Neuronal stem cell (in vitro differentiated cells): Measurements from ENCODE around the gene RSPO3.

ENCODE experiments used
- DNase-seq: peaks from one replicate; pipeline ENCODE4 v3.0.0-alpha.2; 2013; ENCODE audit warnings: low spot score
- H2AFZ ChIP-seq: one replicate; pipeline ENCODE4 v1.6.1; 2013; ENCODE audit warnings: mild to moderate bottlenecking, low read length, inconsistent platforms
- H2AK5ac ChIP-seq: 2 replicates; pipeline ENCODE4 v1.6.1; 2013; ENCODE audit warnings: low read depth, mild to moderate bottlenecking, inconsistent platforms, low read length, moderate library complexity, mixed read lengths
- H2BK120ac ChIP-seq: 2 replicates; pipeline ENCODE4 v1.6.1; 2013; ENCODE audit warnings: low read depth, mild to moderate bottlenecking, inconsistent platforms, low read length, moderate library complexity, mixed read lengths
- H2BK12ac ChIP-seq: one replicate; pipeline ENCODE4 v1.6.1; 2013; ENCODE audit warnings: low read length, inconsistent platforms
- H2BK15ac ChIP-seq: 2 replicates; pipeline ENCODE4 v1.6.1; 2013; ENCODE audit warnings: mild to moderate bottlenecking, low read length, inconsistent platforms, mixed read lengths
- H2BK5ac ChIP-seq: one replicate; pipeline ENCODE4 v1.6.1; 2013; ENCODE audit warnings: inconsistent platforms, mild to moderate bottlenecking, low read length, moderate library complexity
- H3K14ac ChIP-seq: one replicate; pipeline ENCODE4 v1.6.1; 2013; ENCODE audit warnings: low read length, inconsistent platforms
- H3K18ac ChIP-seq: 2 replicates; pipeline ENCODE4 v1.6.1; 2013; ENCODE audit warnings: low read length, inconsistent platforms
- H3K23ac ChIP-seq: 2 replicates; pipeline ENCODE4 v1.6.1; 2013; ENCODE audit warnings: low read depth, mild to moderate bottlenecking, mixed read lengths, low read length, inconsistent platforms; ENCODE audit not compliant: poor library complexity
- H3K27ac ChIP-seq: replicated peaks from 3 replicates; pipeline ENCODE4 v1.5.1; 2013; ENCODE audit warnings: low read length, inconsistent platforms
- H3K27me3 ChIP-seq, 3 experiments: 2 replicates each; pipeline ENCODE4 v1.6.1; 2013; ENCODE audit warnings: low read length in 3 of 3, mild to moderate bottlenecking in 2 of 3, inconsistent platforms in 1 of 3, low read depth in 1 of 3, mixed read lengths in 1 of 3, moderate library complexity in 1 of 3; ENCODE audit not compliant: control insufficient read depth in 3 of 3, insufficient read depth in 3 of 3
- H3K36me3 ChIP-seq, 2 donors: replicated peaks in 1 of 2; 2 replicates each; pipeline ENCODE4 v1.6.1; 2013; ENCODE audit warnings: low read length in 2 of 2; ENCODE audit not compliant: control insufficient read depth in 2 of 2, insufficient read depth in 2 of 2
- H3K4ac ChIP-seq: 2 replicates; pipeline ENCODE4 v1.6.1; 2013; ENCODE audit warnings: inconsistent platforms, mild to moderate bottlenecking, low read length, moderate library complexity
- H3K4me1 ChIP-seq, 2 donors: 1 replicate in 1 of 2; 2 replicates in 1 of 2; pipeline ENCODE4 v1.6.1; 2013; ENCODE audit warnings: low read length in 2 of 2, low read depth in 1 of 2; ENCODE audit not compliant: control insufficient read depth in 2 of 2, insufficient read depth in 1 of 2
- H3K4me2 ChIP-seq: one replicate; pipeline ENCODE4 v1.6.1; 2013; ENCODE audit warnings: mild to moderate bottlenecking, low read length, inconsistent platforms; ENCODE audit not compliant: insufficient read depth, poor library complexity, severe bottlenecking
- H3K4me3 ChIP-seq, 2 donors: 2 replicates each; pipeline ENCODE4 v1.5.1; 2013; ENCODE audit warnings: low read length in 2 of 2, mild to moderate bottlenecking in 2 of 2, inconsistent platforms in 1 of 2, moderate library complexity in 1 of 2
- H3K79me1 ChIP-seq: one replicate; pipeline ENCODE4 v1.6.1; 2013; ENCODE audit warnings: low read depth, mild to moderate bottlenecking, inconsistent platforms, low read length, moderate library complexity
- H3K9ac ChIP-seq: one replicate; pipeline ENCODE4 v1.6.1; 2013; ENCODE audit warnings: mild to moderate bottlenecking, low read depth, low read length, inconsistent platforms; ENCODE audit not compliant: poor library complexity
- H3K9me3 ChIP-seq, 2 donors: replicated peaks in 1 of 2; 2 replicates each; pipeline versions ENCODE3 to v1.6.1; 2013; ENCODE audit warnings: low read length in 2 of 2, mild to moderate bottlenecking in 2 of 2, inconsistent platforms in 1 of 2, low read depth in 1 of 2, mixed read lengths in 1 of 2, moderate library complexity in 1 of 2; ENCODE audit not compliant: control insufficient read depth in 2 of 2, insufficient read depth in 1 of 2
- H4K8ac ChIP-seq: one replicate; pipeline ENCODE4 v1.6.1; 2013; ENCODE audit warnings: low read depth, mild to moderate bottlenecking, inconsistent platforms, low read length, moderate library complexity
- H4K91ac ChIP-seq: one replicate; pipeline ENCODE4 v1.6.1; 2013; ENCODE audit warnings: low read length, low read depth, mild to moderate bottlenecking, inconsistent platforms; ENCODE audit not compliant: poor library complexity
- WGBS, 2 donors: extraction: QIAGEN DNeasy Blood & Tissue Kit; methylation state at CpG; one replicate each; pipeline ENCODE4 v1.1.7; 2013; ENCODE audit warnings: missing lambda C conversion rate in 2 of 2, mixed read lengths in 1 of 2; ENCODE audit not compliant: insufficient read length in 2 of 2, insufficient replicate concordance in 1 of 2; ENCODE audit errors: extremely low coverage in 2 of 2; 5-methylcytosine and 5-hydroxymethylcytosine counted together

The RSPO3 gene

DNA sequence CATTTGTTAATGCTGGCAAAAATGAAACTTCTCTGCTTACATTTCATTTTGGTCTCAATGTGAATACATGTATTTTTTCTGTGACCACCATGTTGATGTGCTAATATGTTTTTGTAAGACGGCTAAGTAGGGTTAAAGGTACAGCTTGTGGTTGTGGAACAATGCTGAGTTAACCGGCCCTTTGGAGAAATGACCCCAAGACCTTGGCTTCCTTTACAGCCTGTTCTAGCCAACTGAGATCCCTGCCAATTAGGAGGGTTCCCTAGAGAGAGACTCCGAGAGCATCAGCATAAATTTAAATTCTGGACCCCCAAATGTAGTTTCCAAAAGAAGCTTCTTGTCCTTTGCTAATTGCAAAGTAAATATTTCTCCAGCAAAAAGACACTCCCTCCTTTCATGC is 44.4 kb downstream of the RSPO3 start:
- H4K8ac ChIP-seq = no peak overlapping the region
- no peak overlapping the region for H3K4me2 ChIP-seq
- H4K91ac ChIP-seq = no peak overlapping the region
- no peak overlapping the region for H2BK15ac ChIP-seq
- no peak overlapping the region for H2BK5ac ChIP-seq
- no peak overlapping the region for H3K14ac ChIP-seq
- H3K79me1 ChIP-seq = no peaks in the 10 kb centered on the region
- no peaks in the 10 kb centered on the region for H3K36me3 ChIP-seq
- no peak overlapping the region for H2AFZ ChIP-seq
- H3K9me3 ChIP-seq = peaks cover 2 to 3% of the 10 kb centered on the region in 2 donors
- WGBS, 2 donors = no CpG with 5 or more reads among the region's 3 CpGs
- H3K4me3 ChIP-seq = no peak overlapping the region
- no peak overlapping the region for H3K9ac ChIP-seq
- H3K27me3 ChIP-seq = no peaks in the 10 kb centered on the region
- no peak overlapping the region for H3K4ac ChIP-seq
- H3K27ac ChIP-seq = no peak overlapping the region
- DNase-seq = no peak
- no peak overlapping the region for H2BK12ac ChIP-seq
- no peak overlapping the region for H3K18ac ChIP-seq
- H3K4me1 ChIP-seq = peaks cover 4 to 19% of the 10 kb centered on the region in 2 donors
- H2BK120ac ChIP-seq = no peak overlapping the region
- no peak overlapping the region for H2AK5ac ChIP-seq
- no peak overlapping the region for H3K23ac ChIP-seq

DNA sequence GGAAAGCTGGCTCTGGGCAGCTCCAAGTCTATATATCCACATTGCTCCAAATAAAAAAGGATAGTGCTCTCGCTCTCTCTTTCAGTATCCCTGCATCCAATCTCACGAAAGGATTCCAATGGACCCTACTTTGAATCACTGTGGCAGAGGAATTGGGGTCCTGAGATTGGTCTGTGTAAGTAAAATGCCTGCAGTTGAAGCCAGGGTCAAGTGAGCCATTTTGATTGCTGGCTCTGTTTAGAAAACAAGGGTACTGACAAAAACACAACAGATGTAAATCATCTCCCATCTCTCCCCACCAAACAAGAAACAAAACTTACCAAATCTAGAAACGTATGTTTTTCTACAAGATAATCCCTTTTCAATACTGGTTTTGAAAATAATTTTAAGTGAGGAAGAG is 45.6 kb downstream of the RSPO3 start:
- H3K14ac ChIP-seq = no peak overlapping the region
- no peak overlapping the region for H3K9ac ChIP-seq
- H3K23ac ChIP-seq = no peak overlapping the region
- no peak for DNase-seq
- no peak overlapping the region for H4K91ac ChIP-seq
- no peak overlapping the region for H4K8ac ChIP-seq
- no peak overlapping the region for H3K4me3 ChIP-seq
- no peaks in the 10 kb centered on the region for H3K36me3 ChIP-seq
- no peak overlapping the region for H3K4ac ChIP-seq
- peaks cover 2 to 3% of the 10 kb centered on the region in 2 donors for H3K9me3 ChIP-seq
- no peak overlapping the region for H2BK12ac ChIP-seq
- no peak overlapping the region for H3K27ac ChIP-seq
- H2AK5ac ChIP-seq = no peak overlapping the region
- H2BK5ac ChIP-seq = no peak overlapping the region
- no peak overlapping the region for H2BK120ac ChIP-seq
- H3K4me1 ChIP-seq = peaks cover 4 to 19% of the 10 kb centered on the region in 2 donors
- H2AFZ ChIP-seq = peak overlapping the region; percentile 84
- no peaks in the 10 kb centered on the region for H3K27me3 ChIP-seq
- no peak overlapping the region for H2BK15ac ChIP-seq
- H3K79me1 ChIP-seq = no peaks in the 10 kb centered on the region
- no peak overlapping the region for H3K4me2 ChIP-seq
- H3K18ac ChIP-seq = no peak overlapping the region
- no CpG with 5 or more reads among the region's 3 CpGs for WGBS, 2 donors

DNA sequence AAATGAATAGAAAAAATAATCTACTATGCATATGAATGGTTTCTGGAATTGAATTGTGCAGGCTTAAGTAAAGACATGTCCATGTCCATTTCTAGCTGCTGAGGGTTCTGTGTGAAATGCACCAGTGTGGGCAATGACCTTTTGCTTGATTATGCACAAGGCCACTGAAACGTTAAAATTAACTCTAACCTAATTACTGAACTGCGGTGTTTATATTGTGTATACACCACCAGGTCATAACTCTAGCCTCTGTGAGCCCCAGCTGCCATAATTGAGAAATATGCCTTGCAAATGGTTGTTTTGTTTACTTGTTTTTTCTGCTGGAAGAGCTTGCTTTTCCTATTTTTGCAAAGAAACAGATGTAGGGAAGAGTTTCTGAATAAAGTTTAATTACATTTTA is 46.1 kb downstream of the RSPO3 start:
- Histone ChIP-seq H3K36me3 (no peaks in the 10 kb centered on the region), H4K91ac (no peak overlapping the region), H3K4me1 (peaks cover 4 to 19% of the 10 kb centered on the region in 2 donors), H3K23ac (no peak overlapping the region), H3K4ac (no peak overlapping the region), H3K14ac (no peak overlapping the region), H2AFZ (peak overlapping the region; percentile 84), H2BK5ac (no peak overlapping the region), H2AK5ac (no peak overlapping the region), H3K27me3 (no peaks in the 10 kb centered on the region), H4K8ac (no peak overlapping the region), H2BK15ac (no peak overlapping the region), H3K9ac (no peak overlapping the region), H3K18ac (no peak overlapping the region), H3K27ac (no peak overlapping the region), H3K79me1 (no peaks in the 10 kb centered on the region), H3K4me2 (no peak overlapping the region), H3K4me3 (no peak overlapping the region), H2BK12ac (no peak overlapping the region), H3K9me3 (peaks cover 2 to 3% of the 10 kb centered on the region in 2 donors), H2BK120ac (no peak overlapping the region)
- WGBS, 2 donors = no CpG with 5 or more reads among the region's 2 CpGs
- DNase-seq = no peak

DNA sequence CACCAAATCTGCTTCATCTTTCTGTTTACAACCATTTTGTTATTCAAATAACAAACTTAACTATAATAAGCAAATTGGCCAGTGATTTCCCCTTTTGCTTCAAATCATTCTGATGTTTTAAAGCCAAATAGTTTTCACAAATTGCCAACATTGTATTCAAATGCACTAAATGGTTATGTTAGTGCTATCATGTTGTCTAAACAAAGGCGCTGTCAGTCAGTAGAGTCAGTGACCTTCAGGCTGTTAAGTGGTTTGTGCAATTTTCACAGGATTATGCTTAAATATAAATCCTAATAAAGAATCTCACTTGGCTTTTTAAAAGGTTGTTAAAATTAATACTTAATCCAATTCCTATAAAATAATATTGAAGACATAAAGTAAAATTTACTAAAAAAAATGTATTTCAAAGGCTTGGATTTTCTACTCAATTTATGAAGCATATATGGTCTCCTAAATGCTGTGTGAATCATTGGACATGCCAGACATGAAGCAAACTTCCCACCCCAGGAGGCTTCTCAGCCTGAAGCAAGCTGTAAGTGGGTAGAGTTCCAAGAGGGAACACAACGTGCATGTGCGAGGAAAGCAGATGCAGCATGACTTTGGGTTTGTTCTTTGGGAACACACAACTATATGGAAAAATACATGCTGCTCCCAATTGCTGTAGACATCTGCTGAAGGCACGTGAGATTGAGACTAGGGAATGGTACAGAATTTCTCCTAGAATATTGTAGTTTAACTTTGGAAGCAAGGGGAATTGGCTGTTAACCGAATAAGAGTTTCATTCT is 54.9 kb downstream of the RSPO3 start:
- no peak overlapping the region for H3K18ac ChIP-seq
- peak overlapping the region; percentile 3 for H2AFZ ChIP-seq
- H3K4ac ChIP-seq = no peak overlapping the region
- H2BK15ac ChIP-seq = no peak overlapping the region
- no peak overlapping the region for H2BK120ac ChIP-seq
- H3K9ac ChIP-seq = no peak overlapping the region
- H2BK5ac ChIP-seq = no peak overlapping the region
- H3K23ac ChIP-seq = no peak overlapping the region
- no peak overlapping the region for H2AK5ac ChIP-seq
- H3K14ac ChIP-seq = no peak overlapping the region
- H3K9me3 ChIP-seq = no peaks in the 10 kb centered on the region
- H3K27ac ChIP-seq = no peak overlapping the region
- H3K4me2 ChIP-seq = no peak overlapping the region
- no peaks in the 10 kb centered on the region for H3K36me3 ChIP-seq
- WGBS, 2 donors = no CpG with 5 or more reads among the region's 5 CpGs
- no peaks in the 10 kb centered on the region for H3K79me1 ChIP-seq
- H3K4me3 ChIP-seq = no peak overlapping the region
- H4K8ac ChIP-seq = no peak overlapping the region
- H3K27me3 ChIP-seq = no peaks in the 10 kb centered on the region
- no peaks in the 10 kb centered on the region for H3K4me1 ChIP-seq
- DNase-seq = no peak
- no peak overlapping the region for H4K91ac ChIP-seq
- no peak overlapping the region for H2BK12ac ChIP-seq
